SK-N-SH treated with all-trans-retinoic acid at 6 μM for 48 hours (cell line): ENCODE measurements around the gene TNIK.

Experiments used
- ATAC-seq: fragments of 200-7000 bp; cut with Tn5 transposase; 3 replicates; pipeline ENCODE4 v1.9.1; 2020; ENCODE audit warnings: mild to moderate bottlenecking, moderate library complexity
- BACH2 ChIP-seq: fragments of 250-450 bp; sonication (Bioruptor Pico); IDR thresholded peaks from 2 replicates; pipeline ENCODE4 v1.9.0; 2021; ENCODE audit warnings: mild to moderate bottlenecking, borderline replicate concordance
- CREB5 ChIP-seq: fragments of 250-450 bp; sonication (Bioruptor Pico); IDR thresholded peaks from 2 replicates; pipeline ENCODE4 v1.5.1; 2020; ENCODE audit warnings: low read depth, mild to moderate bottlenecking, moderate library complexity
- CSDC2 ChIP-seq: fragments of 250-450 bp; sonication (Bioruptor Pico); IDR thresholded peaks from 2 replicates; pipeline ENCODE4 v1.5.0; 2020; ENCODE audit warnings: mild to moderate bottlenecking, moderate library complexity
- CSRNP3 ChIP-seq: fragments of 250-450 bp; sonication (Bioruptor Pico); IDR thresholded peaks from 2 replicates; pipeline ENCODE4 v1.5.1; 2021; ENCODE audit warnings: mild to moderate bottlenecking, moderate library complexity
- ESRRG ChIP-seq: fragments of 250-450 bp; sonication (Bioruptor Pico); IDR thresholded peaks from 2 replicates; pipeline ENCODE4 v1.6.1; 2021; ENCODE audit warnings: mild to moderate bottlenecking
- GLIS3 ChIP-seq: fragments of 250-450 bp; sonication (Bioruptor Pico); IDR thresholded peaks from 2 replicates; pipeline ENCODE4 v1.5.0; 2020; ENCODE audit warnings: mild to moderate bottlenecking, moderate library complexity
- ISL1 ChIP-seq: fragments of 250-450 bp; sonication (Bioruptor Pico); IDR thresholded peaks from 2 replicates; pipeline ENCODE4 v2.1.2; 2022; ENCODE audit warnings: mild to moderate bottlenecking, moderate library complexity
- PATZ1 ChIP-seq: fragments of 250-450 bp; sonication (Bioruptor Pico); IDR thresholded peaks from 2 replicates; pipeline ENCODE4 v1.8.0; 2020; ENCODE audit warnings: mild to moderate bottlenecking, moderate library complexity, borderline replicate concordance
- RARB ChIP-seq: fragments of 250-450 bp; sonication (Bioruptor Pico); IDR thresholded peaks from 2 replicates; pipeline ENCODE4 v1.8.0; 2021; ENCODE audit warnings: mild to moderate bottlenecking, moderate library complexity
- TCF4 ChIP-seq: fragments of 250-450 bp; sonication (Bioruptor Pico); IDR thresholded peaks from 2 replicates; pipeline ENCODE4 v1.8.0; 2021; ENCODE audit warnings: mild to moderate bottlenecking, moderate library complexity, borderline replicate concordance
- TOX ChIP-seq: fragments of 250-450 bp; sonication (Bioruptor Pico); IDR thresholded peaks from 2 replicates; pipeline ENCODE4 v1.8.0; 2021; ENCODE audit warnings: mild to moderate bottlenecking, moderate library complexity, borderline replicate concordance
- ZC3H10 ChIP-seq: fragments of 250-450 bp; sonication (Bioruptor Pico); IDR thresholded peaks from 2 replicates; pipeline ENCODE4 v1.5.1; 2021; ENCODE audit warnings: mild to moderate bottlenecking, moderate library complexity
- ZFP30 ChIP-seq: fragments of 450-650 bp; formaldehyde crosslinking; IDR thresholded peaks from 2 replicates; pipeline ENCODE4 v1.5.0; 2022; ENCODE audit warnings: mild to moderate bottlenecking, moderate library complexity
- ZNF565 ChIP-seq: fragments of 450-650 bp; formaldehyde crosslinking; conservative IDR thresholded peaks from 2 replicates; pipeline ENCODE4 v1.5.0; 2020; ENCODE audit warnings: low read depth, mild to moderate bottlenecking, moderate library complexity
- ZNF70 ChIP-seq: fragments of 450-650 bp; formaldehyde crosslinking; IDR thresholded peaks from 2 replicates; pipeline ENCODE4 v1.5.0; 2020; ENCODE audit warnings: mild to moderate bottlenecking, moderate library complexity
- ZNF8 ChIP-seq: fragments of 450-650 bp; formaldehyde crosslinking; IDR thresholded peaks from 2 replicates; pipeline ENCODE4 v1.5.0; 2020; ENCODE audit warnings: mild to moderate bottlenecking, moderate library complexity
- TF ChIP-seq, protein P1 (sequence below): fragments of 250-450 bp; sonication (Bioruptor Pico); IDR thresholded peaks from 2 replicates; pipeline ENCODE4 v1.5.0; 2020; ENCODE audit warnings: mild to moderate bottlenecking, moderate library complexity
- TF ChIP-seq, protein P2 (sequence below): fragments of 250-450 bp; sonication (Bioruptor Pico); IDR thresholded peaks from 2 replicates; pipeline ENCODE4 v1.8.0; 2021; ENCODE audit warnings: low read depth, mild to moderate bottlenecking, moderate library complexity, borderline replicate concordance

The TNIK gene

GRCh38 chr3:171101982-171102641 lies 358.1 kb downstream of the TNIK start:
- TF ChIP-seq TOX (no peak), TCF4 (CRISPR knock-in tag) (no peak), ZNF565 (CRISPR knock-in tag) (no peak), ZFP30 (CRISPR knock-in tag) (no peak), ZC3H10 (CRISPR knock-in tag) (no peak), ISL1 (no peak), PATZ1 (no peak), CSRNP3 (CRISPR knock-in tag) (no peak), GLIS3 (CRISPR knock-in tag) (no peak), ZNF70 (CRISPR knock-in tag) (no peak), CREB5 (CRISPR knock-in tag) (no peak), ESRRG (no peak), CSDC2 (CRISPR knock-in tag) (no peak), BACH2 (CRISPR knock-in tag) (no peak)
- TF ChIP-seq, protein P1, sequence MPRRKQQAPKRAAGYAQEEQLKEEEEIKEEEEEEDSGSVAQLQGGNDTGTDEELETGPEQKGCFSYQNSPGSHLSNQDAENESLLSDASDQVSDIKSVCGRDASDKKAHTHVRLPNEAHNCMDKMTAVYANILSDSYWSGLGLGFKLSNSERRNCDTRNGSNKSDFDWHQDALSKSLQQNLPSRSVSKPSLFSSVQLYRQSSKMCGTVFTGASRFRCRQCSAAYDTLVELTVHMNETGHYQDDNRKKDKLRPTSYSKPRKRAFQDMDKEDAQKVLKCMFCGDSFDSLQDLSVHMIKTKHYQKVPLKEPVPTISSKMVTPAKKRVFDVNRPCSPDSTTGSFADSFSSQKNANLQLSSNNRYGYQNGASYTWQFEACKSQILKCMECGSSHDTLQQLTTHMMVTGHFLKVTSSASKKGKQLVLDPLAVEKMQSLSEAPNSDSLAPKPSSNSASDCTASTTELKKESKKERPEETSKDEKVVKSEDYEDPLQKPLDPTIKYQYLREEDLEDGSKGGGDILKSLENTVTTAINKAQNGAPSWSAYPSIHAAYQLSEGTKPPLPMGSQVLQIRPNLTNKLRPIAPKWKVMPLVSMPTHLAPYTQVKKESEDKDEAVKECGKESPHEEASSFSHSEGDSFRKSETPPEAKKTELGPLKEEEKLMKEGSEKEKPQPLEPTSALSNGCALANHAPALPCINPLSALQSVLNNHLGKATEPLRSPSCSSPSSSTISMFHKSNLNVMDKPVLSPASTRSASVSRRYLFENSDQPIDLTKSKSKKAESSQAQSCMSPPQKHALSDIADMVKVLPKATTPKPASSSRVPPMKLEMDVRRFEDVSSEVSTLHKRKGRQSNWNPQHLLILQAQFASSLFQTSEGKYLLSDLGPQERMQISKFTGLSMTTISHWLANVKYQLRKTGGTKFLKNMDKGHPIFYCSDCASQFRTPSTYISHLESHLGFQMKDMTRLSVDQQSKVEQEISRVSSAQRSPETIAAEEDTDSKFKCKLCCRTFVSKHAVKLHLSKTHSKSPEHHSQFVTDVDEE (CRISPR knock-in tag): no peak
- TF ChIP-seq, protein P2, sequence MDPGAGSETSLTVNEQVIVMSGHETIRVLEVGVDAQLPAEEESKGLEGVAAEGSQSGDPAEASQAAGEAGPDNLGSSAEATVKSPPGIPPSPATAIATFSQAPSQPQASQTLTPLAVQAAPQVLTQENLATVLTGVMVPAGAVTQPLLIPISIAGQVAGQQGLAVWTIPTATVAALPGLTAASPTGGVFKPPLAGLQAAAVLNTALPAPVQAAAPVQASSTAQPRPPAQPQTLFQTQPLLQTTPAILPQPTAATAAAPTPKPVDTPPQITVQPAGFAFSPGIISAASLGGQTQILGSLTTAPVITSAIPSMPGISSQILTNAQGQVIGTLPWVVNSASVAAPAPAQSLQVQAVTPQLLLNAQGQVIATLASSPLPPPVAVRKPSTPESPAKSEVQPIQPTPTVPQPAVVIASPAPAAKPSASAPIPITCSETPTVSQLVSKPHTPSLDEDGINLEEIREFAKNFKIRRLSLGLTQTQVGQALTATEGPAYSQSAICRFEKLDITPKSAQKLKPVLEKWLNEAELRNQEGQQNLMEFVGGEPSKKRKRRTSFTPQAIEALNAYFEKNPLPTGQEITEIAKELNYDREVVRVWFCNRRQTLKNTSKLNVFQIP (CRISPR knock-in tag): no peak
- TF ChIP-seq, all 23 proteins: peak for 0
- ATAC-seq: peak; percentile 73

GRCh38 chr3:171099911-171100310 lies 360.3 kb downstream of the TNIK start:
- TF ChIP-seq ZNF70 (CRISPR knock-in tag): no peak
- no peak for TF ChIP-seq ZNF8
- TF ChIP-seq, protein P1 (CRISPR knock-in tag): no peak
- no peak for TF ChIP-seq RARB (CRISPR knock-in tag)
- TF ChIP-seq ESRRG: no peak
- TF ChIP-seq, protein P2 (CRISPR knock-in tag): no peak
- TF ChIP-seq, all 23 proteins: peak for 0
- no peak for ATAC-seq
